ENCODE measurements around the gene GSE1. TPM values are rescaled to one million over a fixed set of nuclear protein-coding genes. Genes with fewer than 3 reads are reported as not detected.

Gene GSE1
- total and polyA plus RNA-seq, 9 of the 15 experiments (the other 6 are each of a cell fraction or from before 2014, with no cell fraction given), result 12.2 to 244 (median 57.9) TPM

- TF ChIP-seq, protein P1, sequence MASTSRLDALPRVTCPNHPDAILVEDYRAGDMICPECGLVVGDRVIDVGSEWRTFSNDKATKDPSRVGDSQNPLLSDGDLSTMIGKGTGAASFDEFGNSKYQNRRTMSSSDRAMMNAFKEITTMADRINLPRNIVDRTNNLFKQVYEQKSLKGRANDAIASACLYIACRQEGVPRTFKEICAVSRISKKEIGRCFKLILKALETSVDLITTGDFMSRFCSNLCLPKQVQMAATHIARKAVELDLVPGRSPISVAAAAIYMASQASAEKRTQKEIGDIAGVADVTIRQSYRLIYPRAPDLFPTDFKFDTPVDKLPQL (IDR thresholded peaks at IDR 0.05; ENCODE audit: extremely low read depth, insufficient read length), result peak; percentile 16
- TF ChIP-seq POLR2A (conservative IDR thresholded peaks at IDR 0.05) (peak; percentile 58), ZNF311 (CRISPR knock-in tag; IDR thresholded peaks at IDR 0.05) (0 out of 2 replicates have a peak, but pooled peaks have one; percentile 9), E2F6 (IDR thresholded peaks at IDR 0.05; ENCODE audit: borderline replicate concordance in 1 of 2, extremely low read depth in 1 of 2, insufficient read depth in 1 of 2, insufficient read length in 1 of 2, low read depth in 1 of 2, low read length in 1 of 2, poor library complexity in 1 of 2, severe bottlenecking in 1 of 2) (peak in 1 of 2 experiments; percentile 30), CREB1 (IDR thresholded peaks at IDR 0.05) (no peak), CREB1 (CRISPR knock-in tag; IDR thresholded peaks at IDR 0.05) (peak; percentile 39; the same call in 1 of the 2 replicates), CEBPB (tag; IDR thresholded peaks at IDR 0.05) (peak; percentile 65; the same call in 1 of the 2 replicates), ELF4 (CRISPR knock-in tag; IDR thresholded peaks at IDR 0.05) (no peak), ATF7 (IDR thresholded peaks at IDR 0.05) (peak; percentile 40; the same call in 1 of the 2 replicates), STAT5B (CRISPR knock-in tag; IDR thresholded peaks at IDR 0.05) (no peak), PREB (CRISPR knock-in tag; IDR thresholded peaks at IDR 0.05) (peak; percentile 93; the same call in 1 of the 2 replicates), TCF7 (IDR thresholded peaks at IDR 0.05; ENCODE audit: borderline replicate concordance) (no peak)
- TF ChIP-seq, protein P2, sequence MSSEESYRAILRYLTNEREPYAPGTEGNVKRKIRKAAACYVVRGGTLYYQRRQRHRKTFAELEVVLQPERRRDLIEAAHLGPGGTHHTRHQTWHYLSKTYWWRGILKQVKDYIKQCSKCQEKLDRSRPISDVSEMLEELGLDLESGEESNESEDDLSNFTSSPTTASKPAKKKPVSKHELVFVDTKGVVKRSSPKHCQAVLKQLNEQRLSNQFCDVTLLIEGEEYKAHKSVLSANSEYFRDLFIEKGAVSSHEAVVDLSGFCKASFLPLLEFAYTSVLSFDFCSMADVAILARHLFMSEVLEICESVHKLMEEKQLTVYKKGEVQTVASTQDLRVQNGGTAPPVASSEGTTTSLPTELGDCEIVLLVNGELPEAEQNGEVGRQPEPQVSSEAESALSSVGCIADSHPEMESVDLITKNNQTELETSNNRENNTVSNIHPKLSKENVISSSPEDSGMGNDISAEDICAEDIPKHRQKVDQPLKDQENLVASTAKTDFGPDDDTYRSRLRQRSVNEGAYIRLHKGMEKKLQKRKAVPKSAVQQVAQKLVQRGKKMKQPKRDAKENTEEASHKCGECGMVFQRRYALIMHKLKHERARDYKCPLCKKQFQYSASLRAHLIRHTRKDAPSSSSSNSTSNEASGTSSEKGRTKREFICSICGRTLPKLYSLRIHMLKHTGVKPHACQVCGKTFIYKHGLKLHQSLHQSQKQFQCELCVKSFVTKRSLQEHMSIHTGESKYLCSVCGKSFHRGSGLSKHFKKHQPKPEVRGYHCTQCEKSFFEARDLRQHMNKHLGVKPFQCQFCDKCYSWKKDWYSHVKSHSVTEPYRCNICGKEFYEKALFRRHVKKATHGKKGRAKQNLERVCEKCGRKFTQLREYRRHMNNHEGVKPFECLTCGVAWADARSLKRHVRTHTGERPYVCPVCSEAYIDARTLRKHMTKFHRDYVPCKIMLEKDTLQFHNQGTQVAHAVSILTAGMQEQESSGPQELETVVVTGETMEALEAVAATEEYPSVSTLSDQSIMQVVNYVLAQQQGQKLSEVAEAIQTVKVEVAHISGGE (CRISPR knock-in tag; IDR thresholded peaks at IDR 0.05), result 0 out of 6 replicates have a peak, but pooled peaks of 1 of the 3 experiments have one; percentile 17
- TF ChIP-seq, protein P3, sequence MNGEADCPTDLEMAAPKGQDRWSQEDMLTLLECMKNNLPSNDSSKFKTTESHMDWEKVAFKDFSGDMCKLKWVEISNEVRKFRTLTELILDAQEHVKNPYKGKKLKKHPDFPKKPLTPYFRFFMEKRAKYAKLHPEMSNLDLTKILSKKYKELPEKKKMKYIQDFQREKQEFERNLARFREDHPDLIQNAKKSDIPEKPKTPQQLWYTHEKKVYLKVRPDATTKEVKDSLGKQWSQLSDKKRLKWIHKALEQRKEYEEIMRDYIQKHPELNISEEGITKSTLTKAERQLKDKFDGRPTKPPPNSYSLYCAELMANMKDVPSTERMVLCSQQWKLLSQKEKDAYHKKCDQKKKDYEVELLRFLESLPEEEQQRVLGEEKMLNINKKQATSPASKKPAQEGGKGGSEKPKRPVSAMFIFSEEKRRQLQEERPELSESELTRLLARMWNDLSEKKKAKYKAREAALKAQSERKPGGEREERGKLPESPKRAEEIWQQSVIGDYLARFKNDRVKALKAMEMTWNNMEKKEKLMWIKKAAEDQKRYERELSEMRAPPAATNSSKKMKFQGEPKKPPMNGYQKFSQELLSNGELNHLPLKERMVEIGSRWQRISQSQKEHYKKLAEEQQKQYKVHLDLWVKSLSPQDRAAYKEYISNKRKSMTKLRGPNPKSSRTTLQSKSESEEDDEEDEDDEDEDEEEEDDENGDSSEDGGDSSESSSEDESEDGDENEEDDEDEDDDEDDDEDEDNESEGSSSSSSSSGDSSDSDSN (IDR thresholded peaks at IDR 0.05; ENCODE audit: borderline replicate concordance in 1 of 2, low read depth in 2 of 2, low read length in 2 of 2), result 0 out of 4 replicates have a peak, but pooled peaks of 1 of the 2 experiments have one; percentile 53
- TF ChIP-seq, protein P4, sequence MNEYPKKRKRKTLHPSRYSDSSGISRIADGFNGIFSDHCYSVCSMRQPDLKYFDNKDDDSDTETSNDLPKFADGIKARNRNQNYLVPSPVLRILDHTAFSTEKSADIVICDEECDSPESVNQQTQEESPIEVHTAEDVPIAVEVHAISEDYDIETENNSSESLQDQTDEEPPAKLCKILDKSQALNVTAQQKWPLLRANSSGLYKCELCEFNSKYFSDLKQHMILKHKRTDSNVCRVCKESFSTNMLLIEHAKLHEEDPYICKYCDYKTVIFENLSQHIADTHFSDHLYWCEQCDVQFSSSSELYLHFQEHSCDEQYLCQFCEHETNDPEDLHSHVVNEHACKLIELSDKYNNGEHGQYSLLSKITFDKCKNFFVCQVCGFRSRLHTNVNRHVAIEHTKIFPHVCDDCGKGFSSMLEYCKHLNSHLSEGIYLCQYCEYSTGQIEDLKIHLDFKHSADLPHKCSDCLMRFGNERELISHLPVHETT (CRISPR knock-in tag; conservative IDR thresholded peaks at IDR 0.05 in 1 of 2, IDR thresholded peaks at IDR 0.05 in 1 of 2), result peak in 1 of 2 experiments; percentile 33; a peak in 1 of 4 replicates
Measured at GRCh38 chr16:85568519-85568918, 44.6 kb upstream of the GSE1 start (continued).
